Skeletal muscle cell (primary cell): ENCODE results near the gene OR11G2.
"Not testable (repeated sequence)": the region's sequence is repeated elsewhere in the genome, so short reads cannot be mapped to it uniquely, and the experiment has no call there.

Source experiments
- DNase-seq: peaks from one replicate; pipeline ENCODE4 v3.0.0-alpha.2; 2010; ENCODE audit warnings: low read depth
- H3K4me3 ChIP-seq: 2 replicates; pipeline ENCODE4 v1.5.1; 2011; ENCODE audit warnings: low read depth, mild to moderate bottlenecking, control low read depth, low read length, moderate library complexity

Gene OR11G2

GRCh38 chr14:20215196-20215595, 24.5 kb downstream of the OR11G2 start:
- no peak overlapping the region for H3K4me3 ChIP-seq
- no peak for DNase-seq

- no peak for DNase-seq
Observed at GRCh38 chr14:20219033-20219432, 28.3 kb downstream of the OR11G2 start.

GRCh38 chr14:20223410-20223809, 32.7 kb downstream of the OR11G2 start, which contains the start of gene OR11H6:
Gene OR11H6, plus strand, starts transcription at chr14:20223710. Its CDS starts 0 bp downstream, at chr14:20223710.
- DNase-seq, result no peak
- no peak within 1 kb of the TSS for H3K4me3 ChIP-seq

More at GRCh38 chr14:20219033-20219432, 28.3 kb downstream of the OR11G2 start:
- H3K4me3 ChIP-seq, result no peak overlapping the region

- no peak for DNase-seq
Observed at GRCh38 chr14:20228681-20229080, 38.0 kb downstream of the OR11G2 start, which contains the start of gene OR11H7. Gene OR11H7, plus strand, starts transcription at chr14:20228981.

GRCh38 chr14:20235415-20235814, 44.7 kb downstream of the OR11G2 start:
- H3K4me3 ChIP-seq, DNase-seq: not testable (repeated sequence)

More at GRCh38 chr14:20228681-20229080, 38.0 kb downstream of the OR11G2 start, which contains the start of gene OR11H7:
- no peak within 1 kb of the TSS for H3K4me3 ChIP-seq

- no peak for DNase-seq
- H3K4me3 ChIP-seq, result no peak overlapping the region
Observed at GRCh38 chr14:20247646-20248246, 57.0 kb downstream of the OR11G2 start.
